Kidney tubule cell (primary cell): ENCODE measurements around the gene IWS1.
A peak's percentile ranks its signal among the peaks of the same experiment; 100 is the strongest.
"Not testable (repeated sequence)": the region's sequence is repeated elsewhere in the genome, so short reads cannot be mapped to it uniquely, and the experiment has no call there.

Experiments used
- DNase-seq: peaks from one replicate; pipeline ENCODE4 v3.0.0-alpha.2; 2018; ENCODE audit warnings: low spot score

IWS1 gene

DNA sequence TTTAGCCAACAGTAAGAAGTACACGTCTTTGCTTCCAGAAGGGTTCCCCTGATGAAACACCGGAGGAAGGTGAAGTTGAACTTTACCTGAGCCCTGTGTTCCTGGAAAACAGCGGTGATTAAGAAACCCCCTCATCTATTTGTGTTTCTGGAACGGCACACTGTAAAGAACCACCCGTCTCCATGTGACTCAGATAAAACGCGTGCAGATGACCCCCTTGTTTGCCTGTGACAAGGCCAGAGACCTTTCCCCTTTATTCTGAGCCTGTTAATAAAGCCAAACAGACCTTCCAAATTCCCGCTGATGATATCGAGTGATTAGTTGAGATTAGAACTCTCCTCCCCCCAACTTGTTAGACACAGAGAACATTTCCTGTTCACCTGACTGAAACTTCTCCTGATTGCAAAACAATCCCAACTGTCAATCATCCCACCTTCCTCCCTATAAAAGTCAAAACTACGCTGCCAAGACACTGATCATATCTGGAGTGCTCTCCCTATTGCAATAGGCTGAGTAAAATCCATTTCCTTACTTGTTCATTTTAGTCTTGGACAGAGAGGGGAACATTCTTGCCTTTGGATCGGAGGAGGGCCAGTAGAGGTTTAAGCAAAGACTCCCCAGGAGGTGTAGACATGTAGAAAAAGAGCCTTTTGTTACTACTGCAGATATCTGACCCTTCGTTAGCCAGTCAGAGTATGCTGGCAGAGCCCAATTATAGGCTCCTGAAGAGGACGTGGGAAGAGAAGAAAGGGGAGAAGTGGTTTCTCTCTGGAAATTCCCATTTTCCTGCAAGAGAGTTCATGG lies 914 bp upstream of the IWS1 start:
- DNase-seq: peak; percentile 54

GRCh38 chr2:127525691-127526131 lies 578 bp downstream of the IWS1 start:
- peak; percentile 53 for DNase-seq

DNA sequence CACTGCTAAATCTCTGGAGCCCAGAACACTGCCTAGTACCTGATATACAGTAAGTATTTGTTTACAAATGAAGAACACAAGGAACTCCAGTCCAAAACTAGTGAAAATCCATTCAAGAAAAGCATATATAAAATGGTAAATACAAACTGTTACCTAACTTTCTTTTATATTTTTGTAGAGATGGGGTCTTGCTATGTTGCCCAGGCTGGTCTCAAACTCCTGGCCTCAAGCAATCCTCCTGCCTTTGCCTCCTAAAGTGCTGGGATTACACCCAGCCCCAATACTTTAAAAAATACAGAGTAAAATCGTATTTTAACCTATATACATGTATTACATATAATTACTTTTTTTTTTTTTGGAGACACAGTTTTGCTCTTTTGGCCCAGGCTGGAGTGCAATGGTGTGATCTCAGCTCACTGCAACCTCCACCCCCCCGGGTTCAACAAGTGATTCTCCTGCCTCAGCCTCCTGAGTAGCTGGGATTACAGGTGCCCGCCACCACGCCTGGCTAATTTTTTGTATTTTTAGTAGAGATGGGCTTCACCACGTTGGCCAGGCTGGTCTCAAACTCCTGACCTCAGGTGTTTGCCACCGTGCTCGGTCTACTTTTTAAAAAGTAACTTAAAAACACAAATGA lies 2.0 kb downstream of the IWS1 start:
- DNase-seq: not testable (repeated sequence)

GRCh38 chr2:127523269-127523939 lies 2.9 kb downstream of the IWS1 start:
- DNase-seq: no peak

DNA sequence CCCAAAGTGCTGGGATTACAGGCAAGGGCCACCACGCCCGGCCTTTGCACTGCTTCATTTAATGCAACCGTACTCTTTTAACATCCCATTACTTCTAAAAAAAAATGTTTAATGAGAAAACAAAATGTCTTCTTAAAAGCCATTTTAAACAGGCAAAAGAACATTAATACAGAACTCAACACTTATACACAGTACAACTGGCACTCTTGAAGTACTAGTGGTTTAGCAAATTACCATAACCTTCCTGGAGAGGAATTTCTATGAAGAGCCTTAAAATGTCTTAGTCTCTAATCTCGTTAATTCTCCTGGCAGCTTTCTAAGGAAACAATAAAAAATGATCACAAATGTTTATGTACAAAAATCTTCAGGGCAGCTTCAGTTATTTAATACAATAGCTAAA lies 5.9 kb downstream of the IWS1 start:
- no peak for DNase-seq

DNA sequence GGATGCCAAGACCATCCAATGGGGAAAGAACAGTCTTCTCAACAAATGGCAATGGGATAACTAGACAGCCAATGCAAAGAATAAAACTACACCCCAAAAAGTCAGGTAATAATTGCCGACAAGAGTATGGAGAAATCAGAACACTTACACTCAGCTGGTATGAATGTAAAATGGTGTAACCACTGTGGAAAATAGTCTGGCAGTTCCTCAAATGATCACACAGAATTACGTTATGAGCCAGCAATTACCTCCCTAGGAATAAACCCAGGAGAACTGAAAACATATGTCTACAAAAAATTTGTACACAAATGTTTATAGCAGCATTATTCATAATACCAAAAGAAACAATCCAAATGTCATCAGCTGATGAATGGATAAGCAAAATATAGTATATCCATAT lies 8.8 kb downstream of the IWS1 start:
- no peak for DNase-seq

- DNase-seq: no peak
These were observed 10.1 kb downstream of the IWS1 start for GRCh38 chr2:127516041-127516762.

DNA sequence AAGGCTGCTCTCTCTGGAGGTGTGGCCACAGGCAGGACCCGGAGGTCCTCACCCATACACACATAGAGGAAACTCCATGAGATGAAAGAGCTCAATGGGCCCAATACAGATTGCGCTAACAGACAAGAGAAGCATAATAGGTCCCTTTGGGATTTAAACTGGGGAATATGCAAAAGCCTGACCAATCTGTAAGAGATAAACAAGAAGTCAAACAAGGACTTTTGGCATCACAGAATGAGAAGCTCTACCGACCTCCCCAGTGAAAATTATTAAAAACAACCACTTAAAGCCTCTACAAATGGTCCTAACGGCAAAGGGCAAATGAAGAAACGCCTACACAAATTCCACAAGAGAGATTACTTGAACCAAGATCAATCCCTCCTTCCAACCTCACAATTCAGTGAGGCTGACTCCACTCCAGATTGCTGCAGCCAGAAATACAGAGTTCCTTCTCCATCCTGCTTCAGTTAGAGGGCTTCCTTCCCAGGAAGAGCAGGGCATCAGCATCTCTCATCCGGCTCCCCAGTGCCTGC lies 10.8 kb downstream of the IWS1 start:
- no peak for DNase-seq

DNA sequence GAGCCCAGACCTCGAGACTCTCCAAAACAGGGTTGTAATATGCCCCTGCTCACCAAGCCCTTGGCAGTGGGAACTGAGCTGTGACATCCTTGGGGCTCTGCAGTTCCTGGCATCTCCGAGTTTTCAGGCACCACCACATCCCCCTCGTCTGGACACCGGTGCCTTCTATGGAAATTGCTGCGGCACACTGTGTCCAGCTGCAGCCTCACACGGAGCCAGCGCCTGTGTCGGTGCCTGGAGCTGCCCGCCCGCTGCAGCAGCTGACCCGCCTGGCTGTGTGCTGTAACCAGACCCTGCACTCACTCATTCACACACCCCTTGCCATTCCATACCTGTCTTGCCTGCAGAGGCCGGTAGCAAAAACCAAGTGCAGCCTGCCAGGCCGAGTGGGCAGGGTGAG lies 11.8 kb downstream of the IWS1 start:
- no peak for DNase-seq

DNA sequence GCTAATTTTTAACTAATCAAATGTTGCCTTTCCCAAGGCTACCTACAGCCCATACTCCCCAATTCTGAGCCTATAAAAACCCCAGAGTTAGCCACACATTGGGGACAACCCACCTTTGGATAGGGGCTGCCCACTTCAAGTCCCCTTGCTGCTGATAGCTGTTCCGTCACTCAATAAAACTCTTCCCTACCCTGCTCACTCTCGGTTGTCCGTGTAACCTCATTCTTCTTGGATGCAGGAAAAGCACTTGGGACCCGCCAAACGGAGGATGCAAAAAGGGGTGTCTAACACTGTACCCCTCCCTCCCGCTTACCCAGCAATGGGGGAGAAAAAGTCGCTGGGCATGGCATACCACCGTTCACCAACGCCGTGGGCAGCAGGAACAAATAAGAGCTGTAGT lies 12.2 kb downstream of the IWS1 start:
- no peak for DNase-seq

- no peak for DNase-seq
These were observed 13.9 kb downstream of the IWS1 start for GRCh38 chr2:127512362-127512761.

- no peak for DNase-seq
These were observed 14.4 kb downstream of the IWS1 start for GRCh38 chr2:127511917-127512316.

- peak; percentile 58 for DNase-seq
These were observed 15.1 kb downstream of the IWS1 start for GRCh38 chr2:127511090-127511695.

DNA sequence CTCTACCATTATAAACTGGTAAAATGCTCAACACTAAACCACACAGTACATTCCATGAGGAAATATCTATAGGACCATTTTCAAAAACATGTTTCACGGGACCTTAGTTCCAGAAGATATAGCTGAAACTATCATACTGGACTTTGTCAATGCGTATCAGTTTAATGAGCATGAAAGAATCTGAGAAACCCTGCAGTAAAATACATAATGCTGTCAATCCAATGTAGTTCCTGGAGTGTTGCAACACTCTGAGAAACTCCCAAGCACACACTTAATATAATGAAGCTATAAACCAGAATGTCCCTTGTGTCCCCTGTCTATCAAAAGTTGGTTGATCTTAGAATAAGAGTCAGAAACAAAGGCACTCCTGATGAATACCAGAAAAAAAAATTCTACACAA lies 16.2 kb downstream of the IWS1 start:
- DNase-seq: no peak

DNA sequence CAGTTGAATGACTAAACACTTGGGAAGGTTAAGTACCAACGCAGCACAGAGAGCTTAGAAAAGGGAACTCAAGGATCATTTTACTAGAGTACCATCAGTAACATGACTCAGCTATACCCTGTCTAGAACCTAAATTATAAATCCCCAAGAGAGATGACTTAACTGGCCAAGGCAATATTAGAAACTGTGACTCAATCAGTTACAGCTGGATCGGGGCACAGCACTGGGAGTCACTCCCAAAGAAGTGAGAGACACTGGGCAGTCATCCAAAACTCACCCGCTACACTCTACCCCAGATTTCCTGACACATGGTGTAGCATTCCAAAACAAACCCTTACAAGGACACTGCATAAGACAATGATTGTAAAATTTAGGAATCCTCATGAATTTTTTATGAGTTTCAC lies 17.7 kb downstream of the IWS1 start:
- DNase-seq: peak; percentile 98

GRCh38 chr2:127508023-127508630 lies 18.2 kb downstream of the IWS1 start:
- DNase-seq: peak; percentile 35

GRCh38 chr2:127506510-127506909 lies 19.8 kb downstream of the IWS1 start:
- DNase-seq: no peak

- DNase-seq: peak; percentile 52
These were observed 21.5 kb downstream of the IWS1 start for GRCh38 chr2:127504552-127505430.

DNA sequence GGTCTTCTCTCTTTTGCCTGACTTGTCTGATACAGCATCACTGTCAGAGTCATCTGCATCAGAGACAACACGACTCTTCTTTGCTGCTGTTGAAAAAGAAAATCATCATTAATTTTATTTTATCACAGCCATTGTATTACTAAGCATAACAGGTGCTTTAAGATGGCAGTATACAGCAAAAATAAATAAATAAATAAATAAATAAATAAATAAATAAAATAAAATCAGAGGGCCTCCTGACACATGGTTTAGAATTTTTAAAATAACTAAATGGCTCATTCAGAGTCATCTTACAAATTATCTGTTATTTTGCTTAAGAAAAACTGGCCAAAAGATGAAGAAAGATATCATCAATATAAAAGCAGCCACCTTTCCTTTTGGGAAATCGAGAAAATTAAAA lies 22.8 kb downstream of the IWS1 start:
- DNase-seq: no peak

- DNase-seq: no peak
These were observed 27.9 kb downstream of the IWS1 start for GRCh38 chr2:127498386-127498785.
